Mesodermal cell (in vitro differentiated cells): ENCODE results near the gene USP13.

Experiments
- H3K27ac ChIP-seq: 2 replicates; pipeline ENCODE4 v1.7.0; 2013; ENCODE audit warnings: mild to moderate bottlenecking, low read depth, low read length, moderate library complexity; ENCODE audit not compliant: severe bottlenecking
- H3K36me3 ChIP-seq: 2 replicates; pipeline ENCODE4 v1.7.1; 2013; ENCODE audit warnings: mild to moderate bottlenecking, low read length, moderate library complexity; ENCODE audit not compliant: control insufficient read depth, insufficient read depth
- H3K4me1 ChIP-seq: one replicate; pipeline ENCODE4 v1.7.1; 2013; ENCODE audit warnings: mild to moderate bottlenecking, low read length; ENCODE audit not compliant: insufficient read depth, control insufficient read depth, poor library complexity, severe bottlenecking
- H3K4me3 ChIP-seq: 2 replicates; pipeline ENCODE4 v1.7.0; 2013; ENCODE audit warnings: low read length, control low read depth, mild to moderate bottlenecking; ENCODE audit not compliant: insufficient read depth, poor library complexity, severe bottlenecking; ENCODE audit errors: extremely low read depth
- H3K9me3 ChIP-seq: 2 replicates; pipeline ENCODE4 v1.7.1; 2013; ENCODE audit warnings: mild to moderate bottlenecking, low read length, moderate library complexity; ENCODE audit not compliant: control insufficient read depth
- WGBS, 2 experiments: methylation state at CpG; one replicate each; pipeline ENCODE4 v1.1.5; 2013; ENCODE audit warnings: missing lambda C conversion rate in 2 of 2; ENCODE audit not compliant: insufficient coverage in 2 of 2; 5-methylcytosine and 5-hydroxymethylcytosine counted together

The USP13 gene

DNA sequence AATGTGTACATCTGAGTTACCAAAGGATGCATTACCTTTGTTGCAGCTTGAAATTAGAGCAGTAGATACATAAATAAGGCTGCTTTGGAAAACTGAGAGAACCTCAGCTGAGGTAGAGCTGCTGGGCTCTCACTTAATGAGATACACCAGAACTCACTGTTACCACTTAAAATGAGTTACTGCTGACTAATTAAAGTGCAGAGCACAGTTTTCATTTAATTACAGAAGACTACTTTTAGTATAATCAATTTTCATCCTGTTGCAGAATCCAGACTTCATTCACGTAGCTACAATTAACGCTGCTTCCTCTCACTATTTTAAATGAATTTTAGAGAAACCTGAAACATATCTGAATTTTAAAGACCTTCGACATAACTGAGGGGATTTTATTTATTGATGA lies 169.5 kb downstream of the USP13 start:
- Histone ChIP-seq H3K4me3 (no peak overlapping the region), H3K36me3 (no peaks in the 10 kb centered on the region), H3K9me3 (no peaks in the 10 kb centered on the region), H3K4me1 (no peaks in the 10 kb centered on the region), H3K27ac (no peak overlapping the region)
- no CpG with 5 or more reads among the region's 3 CpGs for WGBS, 2 experiments

GRCh38 chr3:179825527-179826246 lies 172.8 kb downstream of the USP13 start:
- Histone ChIP-seq H3K36me3 (no peaks in the 10 kb centered on the region), H3K9me3 (no peaks in the 10 kb centered on the region), H3K27ac (no peak overlapping the region), H3K4me3 (no peak overlapping the region), H3K4me1 (no peaks in the 10 kb centered on the region)
- 84 to 95% methylated on average over 3 to 5 of the region's 6 CpGs for WGBS, 2 experiments

GRCh38 chr3:179826247-179826637 lies 173.4 kb downstream of the USP13 start:
- Histone ChIP-seq H3K4me3 (no peak overlapping the region), H3K4me1 (no peaks in the 10 kb centered on the region), H3K36me3 (no peaks in the 10 kb centered on the region), H3K27ac (no peak overlapping the region), H3K9me3 (no peaks in the 10 kb centered on the region)
- 0 to 20% methylated on average over 1 of the region's 1 CpG for WGBS, 2 experiments

DNA sequence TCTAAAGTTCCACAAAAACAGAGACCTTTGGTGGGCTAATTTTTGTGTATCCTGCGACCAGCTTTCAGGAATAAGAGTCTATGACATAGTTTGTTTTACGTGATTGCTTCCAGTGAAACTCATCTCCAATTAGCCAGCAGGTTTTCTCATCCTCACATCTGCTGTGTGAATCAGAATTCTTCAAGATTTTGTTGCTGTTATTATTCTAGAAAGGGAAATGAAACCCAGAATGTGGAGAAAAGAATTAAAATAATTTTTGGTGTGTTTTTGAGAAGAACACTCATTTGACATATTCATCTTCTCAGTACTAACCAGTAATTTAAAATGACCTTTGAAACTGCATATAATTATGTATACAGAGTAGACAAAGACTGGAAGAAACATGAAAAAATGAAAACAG lies 175.9 kb downstream of the USP13 start:
- no peaks in the 10 kb centered on the region for H3K9me3 ChIP-seq
- 92% methylated on average over 2 of the region's 2 CpGs; no CpG with 5 or more reads in 1 of the 2 experiments for WGBS, 2 experiments
- H3K4me1 ChIP-seq = no peaks in the 10 kb centered on the region
- H3K4me3 ChIP-seq = no peak overlapping the region
- H3K36me3 ChIP-seq = no peaks in the 10 kb centered on the region
- H3K27ac ChIP-seq = no peak overlapping the region

DNA sequence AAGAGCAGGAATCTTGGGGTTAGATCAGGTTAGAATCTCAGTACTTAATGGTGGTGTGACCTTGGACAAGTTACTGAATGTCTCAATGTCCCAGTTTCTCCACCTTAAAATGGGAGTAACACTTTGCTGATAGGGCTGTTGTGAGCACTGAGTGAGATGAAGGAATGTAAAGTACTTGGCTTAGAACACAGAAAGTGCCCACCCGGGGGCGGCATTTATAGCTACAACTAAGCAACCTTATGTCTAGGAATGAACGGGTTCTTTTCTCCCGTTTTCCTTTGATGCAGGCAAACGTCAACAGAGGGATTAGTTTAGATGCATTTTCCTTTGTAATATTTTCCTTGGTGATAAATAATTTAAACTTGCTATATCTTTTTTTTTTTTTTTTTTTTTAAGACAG lies 176.6 kb downstream of the USP13 start:
- WGBS, 2 experiments = no CpG with 5 or more reads among the region's 5 CpGs

GRCh38 chr3:179832333-179832854 lies 179.6 kb downstream of the USP13 start:
- Histone ChIP-seq H3K9me3 (no peaks in the 10 kb centered on the region), H3K4me3 (no peak overlapping the region), H3K4me1 (no peaks in the 10 kb centered on the region), H3K27ac (no peak overlapping the region), H3K36me3 (no peaks in the 10 kb centered on the region)
- 80 to 90% methylated on average over 3 of the region's 3 CpGs for WGBS, 2 experiments

More for the DNA sequence above, 176.6 kb downstream of the USP13 start:
- Histone ChIP-seq H3K9me3 (no peaks in the 10 kb centered on the region), H3K36me3 (no peaks in the 10 kb centered on the region), H3K4me3 (no peak overlapping the region), H3K27ac (no peak overlapping the region), H3K4me1 (no peaks in the 10 kb centered on the region)

DNA sequence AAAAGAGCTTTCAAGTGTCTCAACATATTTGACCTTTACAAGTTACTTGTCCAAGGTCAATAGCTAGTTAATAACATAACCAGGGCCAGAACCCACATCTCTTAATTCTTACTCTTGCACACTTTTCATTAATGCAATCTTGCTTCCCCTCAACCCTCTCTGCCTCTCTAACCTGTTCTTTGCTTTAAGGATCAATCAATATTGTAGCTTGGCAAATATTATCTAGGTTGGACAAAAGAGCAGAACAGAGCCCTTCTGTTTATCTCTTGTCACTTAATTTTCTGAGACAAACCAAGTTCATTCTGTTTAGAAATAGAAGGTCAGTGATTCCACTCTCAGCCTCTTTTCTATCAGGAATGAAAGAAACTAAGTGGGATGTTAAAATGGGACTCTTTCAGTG lies 180.5 kb downstream of the USP13 start:
- no peak overlapping the region for H3K4me3 ChIP-seq
- no peaks in the 10 kb centered on the region for H3K4me1 ChIP-seq
- no peak overlapping the region for H3K27ac ChIP-seq
- no peaks in the 10 kb centered on the region for H3K36me3 ChIP-seq
- H3K9me3 ChIP-seq = no peaks in the 10 kb centered on the region

GRCh38 chr3:179837374-179837773 lies 184.5 kb downstream of the USP13 start:
- 100% methylated on average over 1 to 2 of the region's 2 CpGs for WGBS, 2 experiments
- no peaks in the 10 kb centered on the region for H3K9me3 ChIP-seq
- no peak overlapping the region for H3K27ac ChIP-seq
- H3K4me3 ChIP-seq = no peak overlapping the region
- no peaks in the 10 kb centered on the region for H3K4me1 ChIP-seq
- no peaks in the 10 kb centered on the region for H3K36me3 ChIP-seq
